ENCODE results near the gene RAPGEF2.
A peak's percentile ranks its signal among the peaks of the same experiment; 100 is the strongest.
"Not testable (repeated sequence)": the region's sequence is repeated elsewhere in the genome, so short reads cannot be mapped to it uniquely, and the experiment has no call there.

RAPGEF2 gene

GRCh38 chr4:159160242-159160641, 57.4 kb downstream of the RAPGEF2 start:
- DNase-seq (ENCODE audit: low read depth, low spot score) = no peak

- not testable (repeated sequence) for DNase-seq (ENCODE audit: low read depth, low spot score)
Observed at GRCh38 chr4:159161436-159161835, 58.6 kb downstream of the RAPGEF2 start.

- no peak for DNase-seq (ENCODE audit: low read depth, low spot score)
Observed at GRCh38 chr4:159162576-159162975, 59.7 kb downstream of the RAPGEF2 start.

GRCh38 chr4:159163521-159163920, 60.6 kb downstream of the RAPGEF2 start:
- DNase-seq (ENCODE audit: low read depth, low spot score) = no peak

GRCh38 chr4:159169404-159170302, 66.8 kb downstream of the RAPGEF2 start:
- DNase-seq (ENCODE audit: low read depth, low spot score) = no peak

GRCh38 chr4:159171287-159171686, 68.4 kb downstream of the RAPGEF2 start:
- no peak for DNase-seq (ENCODE audit: low read depth, low spot score)

GRCh38 chr4:159173886-159174285, 71.0 kb downstream of the RAPGEF2 start:
- no peak for DNase-seq (ENCODE audit: low read depth, low spot score)

- DNase-seq (ENCODE audit: low read depth, low spot score) = no peak
Observed at GRCh38 chr4:159174645-159175084, 71.8 kb downstream of the RAPGEF2 start.

GRCh38 chr4:159175085-159175988, 72.5 kb downstream of the RAPGEF2 start:
- peak; percentile 85 for DNase-seq (ENCODE audit: low read depth, low spot score)

GRCh38 chr4:159175989-159176375, 73.1 kb downstream of the RAPGEF2 start:
- no peak for DNase-seq (ENCODE audit: low read depth, low spot score)

GRCh38 chr4:159177265-159178150, 74.6 kb downstream of the RAPGEF2 start:
- DNase-seq (ENCODE audit: low read depth, low spot score) = no peak

- no peak for DNase-seq (ENCODE audit: low read depth, low spot score)
Observed at GRCh38 chr4:159178151-159178546, 75.3 kb downstream of the RAPGEF2 start.

GRCh38 chr4:159178979-159179969, 76.4 kb downstream of the RAPGEF2 start:
- no peak for DNase-seq (ENCODE audit: low read depth, low spot score)

GRCh38 chr4:159183885-159184605, 81.2 kb downstream of the RAPGEF2 start:
- DNase-seq (ENCODE audit: low read depth, low spot score) = not testable (repeated sequence)

- no peak for DNase-seq (ENCODE audit: low read depth, low spot score)
Observed at GRCh38 chr4:159185591-159186023, 82.7 kb downstream of the RAPGEF2 start.

GRCh38 chr4:159188646-159189045, 85.8 kb downstream of the RAPGEF2 start:
- no peak for DNase-seq (ENCODE audit: low read depth, low spot score)

- no peak for DNase-seq (ENCODE audit: low read depth, low spot score)
Observed at GRCh38 chr4:159190651-159191050, 87.8 kb downstream of the RAPGEF2 start.

GRCh38 chr4:159191989-159192388, 89.1 kb downstream of the RAPGEF2 start:
- peak; percentile 23 for DNase-seq (ENCODE audit: low read depth, low spot score)

GRCh38 chr4:159193046-159193620, 90.3 kb downstream of the RAPGEF2 start:
- no peak for DNase-seq (ENCODE audit: low read depth, low spot score)

Data from ELF-1 (cell line).